ENCODE measurements around the gene TMSB15A. TPM values are rescaled to one million over a fixed set of nuclear protein-coding genes. Genes with fewer than 3 reads are reported as not detected.

Gene TMSB15A
- total RNA-seq, 1 experiment from 2014 or later, result 17.0 TPM

Other genes with a start within 250 kb of the TMSB15A start
- gene NXF2B, start 76.7 kb downstream of the TMSB15A start, total RNA-seq (2021; ENCODE audit: unreplicated experiment), result not detected
- gene TCP11X2, start 44.9 kb downstream of the TMSB15A start, total RNA-seq (2021; ENCODE audit: unreplicated experiment), result not detected
- gene ARMCX5, start 82.8 kb upstream of the TMSB15A start, total RNA-seq (2021; ENCODE audit: unreplicated experiment), result 11.7 TPM
- gene GPRASP1, start 134.7 kb upstream of the TMSB15A start, total RNA-seq (2021; ENCODE audit: unreplicated experiment), result 1.1 TPM
- gene GPRASP2, start 195.7 kb upstream of the TMSB15A start, total RNA-seq (2021; ENCODE audit: unreplicated experiment), result 2.1 TPM
- gene GPRASP3, start 204.0 kb upstream of the TMSB15A start, total RNA-seq (2021; ENCODE audit: unreplicated experiment), result 3.1 TPM

Data from HCT116 (cell line).